CD14-positive monocyte (primary cell): ENCODE data around the gene ZFX. TPM values are rescaled to one million over a fixed set of nuclear protein-coding genes. Genes with fewer than 3 reads are reported as not detected.

Experiments used
- DNase-seq, 3 donors: peaks; one replicate each; pipeline ENCODE4 v3.0.0-alpha.2; 2011 to 2022
- H2AFZ ChIP-seq: 2 replicates; pipeline ENCODE4 v1.6.0; 2012; ENCODE audit warnings: mild to moderate bottlenecking, low read depth, low read length, inconsistent platforms; ENCODE audit not compliant: insufficient read depth, poor library complexity, severe bottlenecking
- H3K27ac ChIP-seq, 2 donors: 1 replicate in 1 of 2; 2 replicates in 1 of 2; pipeline ENCODE4 v1.5.1; 2012 to 2013; ENCODE audit warnings: low read length in 2 of 2, control low read depth in 1 of 2, inconsistent platforms in 1 of 2, low read depth in 1 of 2, mild to moderate bottlenecking in 1 of 2
- H3K27me3 ChIP-seq, 2 donors: one replicate each; pipeline versions ENCODE4 v1.6.0 to v1.6.1; 2011 to 2013; ENCODE audit warnings: low read length in 2 of 2; ENCODE audit not compliant: control insufficient read depth in 2 of 2, insufficient read depth in 2 of 2
- H3K36me3 ChIP-seq, 2 donors: replicated peaks in 1 of 2; 1 replicate in 1 of 2; 2 replicates in 1 of 2; pipeline versions ENCODE4 v1.5.1 to v1.6.1; 2012 to 2013; ENCODE audit warnings: low read length in 2 of 2, control low read depth in 1 of 2, inconsistent platforms in 1 of 2, mild to moderate bottlenecking in 1 of 2; ENCODE audit not compliant: insufficient read depth in 2 of 2, control insufficient read depth in 1 of 2
- H3K4me1 ChIP-seq, 2 donors: 1 replicate in 1 of 2; 2 replicates in 1 of 2; pipeline versions ENCODE4 v1.5.1 to v1.6.1; 2012 to 2013; ENCODE audit warnings: low read length in 2 of 2, control low read depth in 1 of 2, inconsistent platforms in 1 of 2, mild to moderate bottlenecking in 1 of 2, moderate library complexity in 1 of 2; ENCODE audit not compliant: insufficient read depth in 2 of 2, control insufficient read depth in 1 of 2
- H3K4me2 ChIP-seq: replicated peaks from 2 replicates; pipeline ENCODE3; 2012; ENCODE audit warnings: low read length, moderate library complexity, mild to moderate bottlenecking; ENCODE audit not compliant: poor library complexity, severe bottlenecking; ENCODE audit errors: extremely low read depth
- H3K4me3 ChIP-seq, 3 experiments: fragments of 200-600 bp in 1 of 3; sonication (generic) in 1 of 3; replicated peaks in 1 of 3; 1 replicate in 2 of 3; 2 replicates in 1 of 3; pipeline ENCODE4 v1.5.1; 2011 to 2013; ENCODE audit warnings: low read length in 3 of 3, mild to moderate bottlenecking in 3 of 3, control low read depth in 2 of 3, low read depth in 2 of 3, inconsistent platforms in 1 of 3, moderate library complexity in 1 of 3
- H3K79me2 ChIP-seq: 2 replicates; pipeline ENCODE4 v1.6.0; 2012; ENCODE audit warnings: mild to moderate bottlenecking, control low read depth, inconsistent platforms, low read length, moderate library complexity; ENCODE audit not compliant: insufficient read depth
- H3K9ac ChIP-seq: 2 replicates; pipeline ENCODE4 v1.6.0; 2017; ENCODE audit warnings: low read length, mild to moderate bottlenecking; ENCODE audit not compliant: insufficient read depth, poor library complexity, severe bottlenecking
- H3K9me3 ChIP-seq, 2 donors: replicated peaks in 1 of 2; 1 replicate in 1 of 2; 2 replicates in 1 of 2; pipeline versions ENCODE4 v1.5.1 to v1.6.1; 2012 to 2013; ENCODE audit warnings: low read length in 2 of 2, control low read depth in 1 of 2; ENCODE audit not compliant: control insufficient read depth in 1 of 2, insufficient read depth in 1 of 2
- H4K20me1 ChIP-seq: 2 replicates; pipeline ENCODE4 v1.6.0; 2012; ENCODE audit warnings: mild to moderate bottlenecking, low read length, control low read depth, moderate library complexity; ENCODE audit not compliant: insufficient read depth
- H3K27ac Mint-ChIP-seq, 7 donors: one replicate each; pipeline ENCODE4 v1.8.0; 2020; ENCODE audit warnings: mild to moderate bottlenecking in 7 of 7, mixed read lengths in 7 of 7, moderate library complexity in 6 of 7, inconsistent platforms in 2 of 7
- H3K27me3 Mint-ChIP-seq, 3 donors: one replicate each; pipeline ENCODE4 v1.8.0; 2021 to 2022; ENCODE audit warnings: low read depth in 3 of 3, mild to moderate bottlenecking in 3 of 3, mixed read lengths in 3 of 3, moderate library complexity in 3 of 3, inconsistent platforms in 1 of 3
- H3K36me3 Mint-ChIP-seq, 2 donors: one replicate each; pipeline ENCODE4 v1.8.0; 2020; ENCODE audit warnings: mixed read lengths in 2 of 2, inconsistent platforms in 1 of 2, mild to moderate bottlenecking in 1 of 2
- H3K4me1 Mint-ChIP-seq: one replicate; pipeline ENCODE4 v1.8.0; 2020; ENCODE audit warnings: mild to moderate bottlenecking, mixed read lengths
- H3K4me3 Mint-ChIP-seq, 2 donors: one replicate each; pipeline ENCODE4 v1.8.0; 2020; ENCODE audit warnings: mild to moderate bottlenecking in 2 of 2, mixed read lengths in 2 of 2, moderate library complexity in 1 of 2
- H3K9me3 Mint-ChIP-seq, 7 donors: one replicate each; pipeline ENCODE4 v1.8.0; 2020 to 2022; ENCODE audit warnings: mixed read lengths in 7 of 7, mild to moderate bottlenecking in 6 of 7, moderate library complexity in 6 of 7, inconsistent platforms in 2 of 7
- WGBS: methylation state at CpG from one replicate; pipeline ENCODE4 v1.1.5; 2013; ENCODE audit warnings: missing lambda C conversion rate; ENCODE audit not compliant: insufficient coverage; 5-methylcytosine and 5-hydroxymethylcytosine counted together
- intact Hi-C, 2 donors: fragments of 100-400 bp; cut with micrococcal nuclease; formaldehyde crosslinking; loops; one replicate each; pipeline versions ENCODE4 v1.15.0 to v1.15.1; 2023
- polyA plus RNA-seq, 3 donors: library from polyadenylated mRNA; depleted of rRNA in 1 of 3; unstranded in 2 of 3; stranded (reverse) in 1 of 3; fragments of 300-500 nt in 2 of 3; fragments of >200 nt in 1 of 3; fragmentation: Illumina TruSeq in 2 of 3; gene quantifications; 1 replicate in 2 of 3; 2 replicates in 1 of 3; pipeline ENCODE4 v1.2.3, GENCODE V29; 2012 to 2021
- TF ChIP-seq, protein P1 (sequence below): fragments of 200-600 bp; IDR thresholded peaks from one replicate; pipeline ENCODE4 v1.8.0; 2022; ENCODE audit warnings: antibody characterized with exemption, mild to moderate bottlenecking

ZFX gene
- polyA plus RNA-seq, 3 donors, result 22.3 to 31.1 (median 30.2) TPM

DNA sequence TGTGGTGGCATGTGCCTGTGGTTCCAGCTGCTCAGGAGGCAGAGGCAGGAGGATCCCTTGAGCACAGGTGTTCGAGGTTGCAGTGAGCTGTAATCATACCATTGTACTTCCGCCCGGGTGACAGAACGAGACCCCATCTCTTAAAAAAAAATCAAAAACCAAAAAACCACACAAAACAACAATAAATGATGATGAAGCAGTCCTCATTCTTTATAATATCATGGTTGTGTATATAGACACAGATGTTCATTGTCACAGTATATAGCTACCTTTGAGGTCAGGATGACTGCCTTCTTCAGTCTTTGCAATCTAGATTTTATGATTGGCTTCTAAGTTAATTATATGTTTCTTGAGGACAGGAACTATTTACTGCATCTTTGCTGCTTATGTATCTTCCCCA, 37.0 kb downstream of the ZFX start:
- 100% methylated on average over 1 of the region's 4 CpGs for WGBS
- H3K27me3 ChIP-seq, result no peaks in the 10 kb centered on the region
- no peaks in the 10 kb centered on the region for H3K9me3 ChIP-seq
- Mint-ChIP-seq H3K27me3 (no peaks in the 10 kb centered on the region), H3K4me1 (peaks cover 14% of the 10 kb centered on the region), H3K27ac (peak overlapping the region in 4 of 7 donors; percentile 10 to 46 (median 18)), H3K9me3 (no peaks in the 10 kb centered on the region), H3K36me3 (peaks cover 7 to 39% of the 10 kb centered on the region in 2 donors), H3K4me3 (no peak overlapping the region)
- TF ChIP-seq, protein P1, sequence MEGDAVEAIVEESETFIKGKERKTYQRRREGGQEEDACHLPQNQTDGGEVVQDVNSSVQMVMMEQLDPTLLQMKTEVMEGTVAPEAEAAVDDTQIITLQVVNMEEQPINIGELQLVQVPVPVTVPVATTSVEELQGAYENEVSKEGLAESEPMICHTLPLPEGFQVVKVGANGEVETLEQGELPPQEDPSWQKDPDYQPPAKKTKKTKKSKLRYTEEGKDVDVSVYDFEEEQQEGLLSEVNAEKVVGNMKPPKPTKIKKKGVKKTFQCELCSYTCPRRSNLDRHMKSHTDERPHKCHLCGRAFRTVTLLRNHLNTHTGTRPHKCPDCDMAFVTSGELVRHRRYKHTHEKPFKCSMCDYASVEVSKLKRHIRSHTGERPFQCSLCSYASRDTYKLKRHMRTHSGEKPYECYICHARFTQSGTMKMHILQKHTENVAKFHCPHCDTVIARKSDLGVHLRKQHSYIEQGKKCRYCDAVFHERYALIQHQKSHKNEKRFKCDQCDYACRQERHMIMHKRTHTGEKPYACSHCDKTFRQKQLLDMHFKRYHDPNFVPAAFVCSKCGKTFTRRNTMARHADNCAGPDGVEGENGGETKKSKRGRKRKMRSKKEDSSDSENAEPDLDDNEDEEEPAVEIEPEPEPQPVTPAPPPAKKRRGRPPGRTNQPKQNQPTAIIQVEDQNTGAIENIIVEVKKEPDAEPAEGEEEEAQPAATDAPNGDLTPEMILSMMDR, result no peak
- H3K79me2 ChIP-seq, result peaks cover 99% of the 10 kb centered on the region
- no peak overlapping the region for H3K4me2 ChIP-seq
- H2AFZ ChIP-seq, result no peak overlapping the region
- DNase-seq, result no peak
- H4K20me1 ChIP-seq, result peaks cover 100% of the 10 kb centered on the region
- peaks cover 0 to 8% of the 10 kb centered on the region in 2 donors for H3K4me1 ChIP-seq
- no peak overlapping the region for H3K4me3 ChIP-seq
- intact Hi-C loops, result no loop called here
- H3K36me3 ChIP-seq, result peaks cover 9 to 61% of the 10 kb centered on the region in 2 donors
- no peak overlapping the region for H3K27ac ChIP-seq
- H3K9ac ChIP-seq, result no peak overlapping the region

DNA sequence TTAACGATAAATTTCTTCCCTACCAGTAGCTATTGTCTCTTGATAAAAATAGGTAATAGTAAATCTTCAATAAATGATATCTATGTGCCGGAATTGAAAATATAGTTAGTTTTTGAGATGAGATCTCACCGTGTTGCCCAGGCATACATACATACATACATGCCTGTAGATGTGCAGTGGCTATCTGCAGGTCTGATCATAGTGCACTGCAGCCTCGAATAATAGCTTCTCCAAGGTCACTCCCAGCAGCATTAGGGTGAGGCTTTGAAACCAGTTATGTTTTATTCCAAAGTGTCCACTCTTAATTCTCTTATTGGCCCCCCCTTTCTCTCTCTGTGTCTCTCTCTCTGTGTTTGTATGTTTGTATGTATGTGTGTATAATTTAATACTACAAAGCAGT, 37.5 kb downstream of the ZFX start:
- peaks cover 7 to 57% of the 10 kb centered on the region in 2 donors for H3K36me3 ChIP-seq
- no peaks in the 10 kb centered on the region for H3K27me3 ChIP-seq
- no peak overlapping the region for H3K4me2 ChIP-seq
- no peaks in the 10 kb centered on the region for H3K9me3 Mint-ChIP-seq
- peaks cover 14% of the 10 kb centered on the region for H3K4me1 Mint-ChIP-seq
- no CpG with 5 or more reads among the region's 4 CpGs for WGBS
- H3K36me3 Mint-ChIP-seq, result peaks cover 7 to 39% of the 10 kb centered on the region in 2 donors
- no peaks in the 10 kb centered on the region for H3K9me3 ChIP-seq
- peak overlapping the region in 1 of 7 donors; percentile 26 for H3K27ac Mint-ChIP-seq
- no peak overlapping the region for H3K9ac ChIP-seq
- no peak overlapping the region for H3K4me3 Mint-ChIP-seq
- H3K4me3 ChIP-seq, result no peak overlapping the region
- intact Hi-C loops, result no loop called here
- H3K79me2 ChIP-seq, result peaks cover 99% of the 10 kb centered on the region
- peaks cover 0 to 8% of the 10 kb centered on the region in 2 donors for H3K4me1 ChIP-seq
- TF ChIP-seq, protein P1, result no peak
- no peak for DNase-seq
- no peaks in the 10 kb centered on the region for H3K27me3 Mint-ChIP-seq
- H3K27ac ChIP-seq, result no peak overlapping the region
- H2AFZ ChIP-seq, result no peak overlapping the region
- peaks cover 100% of the 10 kb centered on the region for H4K20me1 ChIP-seq
